GM12892 (cell line): ENCODE data around the gene ATP13A1.

ENCODE experiments used
- POLR2A ChIP-seq: IDR thresholded peaks from 2 replicates; pipeline ENCODE4 v1.6.1; 2011; ENCODE audit warnings: low read depth, low read length, control low read depth
- POLR2AphosphoS5 ChIP-seq: IDR thresholded peaks from 2 replicates; pipeline ENCODE4 v1.6.1; 2011; ENCODE audit warnings: low read depth, low read length, control low read depth
- TAF1 ChIP-seq: IDR thresholded peaks from 2 replicates; pipeline ENCODE4 v1.6.1; 2011; ENCODE audit warnings: low read depth, mild to moderate bottlenecking, control low read depth, low read length, borderline replicate concordance

- no peak for TF ChIP-seq POLR2AphosphoS5
- 0 out of 2 replicates have a peak, but pooled peaks have one; percentile 46 for TF ChIP-seq POLR2A
- no peak for TF ChIP-seq TAF1
These were observed 34.9 kb downstream of the ATP13A1 start for GRCh38 chr19:19628501-19629134.
